ENCODE results near the gene ACVR1B. TPM values are rescaled to one million over a fixed set of nuclear protein-coding genes. Genes with fewer than 3 reads are reported as not detected.

The ACVR1B gene
- total RNA-seq, 1 donor from 2014 or later, result 9.6 TPM

- DNase-seq (ENCODE audit: low read depth), result no peak
Observed at GRCh38 chr12:51942501-51943000, 8.9 kb upstream of the ACVR1B start.

DNA sequence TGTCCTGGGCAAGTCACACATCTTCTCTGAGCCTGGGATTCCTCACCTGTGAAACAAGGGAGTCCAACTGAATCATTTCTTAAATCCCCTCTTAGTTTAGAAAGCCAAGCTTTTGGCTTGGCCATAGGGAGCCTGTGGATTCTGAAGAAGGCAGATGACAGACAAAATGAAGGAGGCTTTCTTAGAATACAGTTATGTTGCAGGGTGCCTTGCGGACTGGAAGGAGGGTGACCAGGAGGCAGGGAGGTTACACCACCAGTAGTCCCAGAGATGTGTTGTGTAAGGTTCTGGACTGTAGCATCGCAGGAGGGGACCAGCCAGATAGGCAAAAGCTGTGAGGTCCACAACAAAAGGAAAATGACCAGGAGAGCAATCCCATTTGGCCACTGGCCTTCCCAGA lies 8.2 kb upstream of the ACVR1B start:
- no peak for DNase-seq (ENCODE audit: low read depth)

- no peak for DNase-seq (ENCODE audit: low read depth)
Observed at GRCh38 chr12:51944608-51945233, 6.8 kb upstream of the ACVR1B start.

- no peak for DNase-seq (ENCODE audit: low read depth)
Observed at GRCh38 chr12:51947246-51947996, 4.1 kb upstream of the ACVR1B start.

GRCh38 chr12:51948066-51948465 lies 3.4 kb upstream of the ACVR1B start:
- no peak for DNase-seq (ENCODE audit: low read depth)

- peak; percentile 37 for DNase-seq (ENCODE audit: low read depth)
Observed at GRCh38 chr12:51949342-51950030, 2.0 kb upstream of the ACVR1B start.

GRCh38 chr12:51950682-51951198 lies 759 bp upstream of the ACVR1B start:
- DNase-seq (ENCODE audit: low read depth), result no peak

DNA sequence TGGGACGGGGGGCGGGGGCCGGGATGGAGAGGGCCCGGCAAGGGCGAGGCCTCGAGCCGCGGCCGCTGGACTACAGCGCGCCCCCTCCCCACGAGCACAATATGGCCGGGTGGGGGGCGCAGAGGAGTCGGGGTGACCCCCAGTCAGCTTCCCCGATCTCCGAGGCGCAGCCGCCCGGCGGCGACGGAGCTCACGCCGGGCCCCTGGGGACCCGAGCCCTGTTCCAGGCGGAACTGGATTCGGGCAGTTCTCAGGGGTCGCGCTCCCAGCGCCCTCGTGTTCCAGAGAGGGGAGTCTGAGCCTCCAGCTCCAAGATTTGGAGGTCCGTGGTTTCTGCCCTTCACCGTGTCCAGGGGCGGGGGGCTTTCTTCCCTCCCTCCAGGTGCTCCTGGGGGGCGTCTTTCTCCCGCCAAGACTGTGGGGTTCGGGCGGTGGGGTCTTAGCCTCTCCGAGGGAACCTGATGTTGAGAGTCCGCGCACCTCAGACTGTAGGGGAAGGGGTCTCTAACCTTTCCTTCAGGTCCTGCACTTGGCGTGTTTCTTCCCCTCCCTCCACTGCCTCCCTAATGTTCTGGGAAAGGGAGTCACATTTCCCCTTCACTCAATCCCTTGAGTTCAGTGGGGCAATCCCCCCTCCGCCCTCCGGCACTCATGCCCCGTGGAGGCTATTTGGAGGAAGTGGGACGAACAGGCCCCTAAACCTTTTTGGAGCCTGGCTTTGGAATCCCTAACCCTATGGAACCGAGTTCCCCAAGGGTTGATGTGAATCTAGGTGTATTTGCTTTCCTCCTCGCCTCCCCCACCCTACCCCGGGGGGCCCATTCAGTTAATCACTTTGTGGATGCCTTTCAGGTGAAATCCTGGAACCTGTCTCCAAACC lies 584 bp downstream of the ACVR1B start:
- no peak for DNase-seq (ENCODE audit: low read depth)

GRCh38 chr12:51953089-51953488 lies 1.6 kb downstream of the ACVR1B start:
- DNase-seq (ENCODE audit: low read depth), result no peak

- no peak for DNase-seq (ENCODE audit: low read depth)
Observed at GRCh38 chr12:51953864-51954263, 2.4 kb downstream of the ACVR1B start.

DNA sequence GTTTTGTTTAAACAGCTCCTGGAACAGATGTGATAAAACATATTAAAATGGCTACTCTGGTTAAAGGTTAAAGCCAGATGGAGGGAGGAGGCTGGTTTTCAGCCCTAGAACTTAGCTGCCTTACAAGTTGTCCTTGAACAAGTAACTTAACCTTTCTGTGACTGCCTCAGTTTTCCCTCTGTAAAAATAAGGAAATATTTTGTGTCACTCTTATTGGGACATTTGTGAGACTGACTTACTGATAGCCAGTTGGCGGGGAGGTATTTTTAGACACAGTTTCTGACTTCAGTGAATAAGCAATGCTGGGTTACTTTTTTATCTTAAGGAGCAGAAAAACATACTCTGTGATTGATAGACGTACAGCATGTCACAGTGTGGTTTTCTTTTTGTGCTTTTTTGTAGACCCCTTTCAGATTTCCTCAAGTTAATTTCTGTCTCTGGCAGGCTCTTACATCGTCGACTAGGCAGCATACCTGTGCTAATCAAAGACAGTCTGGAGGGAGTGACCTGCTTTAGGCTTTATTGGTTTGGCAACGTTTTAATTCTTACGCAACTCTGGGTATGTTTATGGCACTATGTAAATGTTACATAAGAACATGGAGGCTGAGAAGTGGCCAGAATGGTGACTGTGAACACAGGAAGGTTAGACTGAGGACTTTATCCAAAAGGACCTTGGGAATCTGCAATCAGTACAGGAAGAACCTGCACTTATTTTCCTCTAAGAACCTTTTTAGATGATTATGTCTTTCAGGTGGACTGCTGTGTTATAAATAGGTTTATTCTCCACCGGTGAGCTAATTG lies 3.3 kb downstream of the ACVR1B start:
- no peak for DNase-seq (ENCODE audit: low read depth)

- DNase-seq (ENCODE audit: low read depth), result no peak
Observed at GRCh38 chr12:51955702-51956101, 4.2 kb downstream of the ACVR1B start.

DNA sequence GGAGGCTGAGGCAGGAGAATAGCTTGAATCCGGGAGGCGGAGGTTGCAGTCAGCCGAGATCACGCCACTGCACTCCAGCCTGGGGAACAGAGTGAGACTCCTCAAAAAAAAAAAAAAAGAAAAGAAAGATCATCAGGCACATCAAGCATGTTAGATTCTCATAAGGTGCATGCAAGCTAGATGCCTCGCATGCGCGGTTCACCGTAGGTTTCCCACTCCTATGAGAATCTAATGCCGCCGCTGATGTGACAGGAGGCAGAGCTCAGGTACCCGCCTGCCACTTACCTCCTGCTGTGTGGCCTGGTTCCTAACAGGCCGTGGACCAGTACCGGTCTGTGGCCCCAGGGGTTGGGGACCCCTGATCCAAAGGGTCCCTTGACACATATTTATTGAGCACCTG lies 7.0 kb downstream of the ACVR1B start:
- DNase-seq (ENCODE audit: low read depth), result no peak

- DNase-seq (ENCODE audit: low read depth), result no peak
Observed at GRCh38 chr12:51959211-51959610, 7.7 kb downstream of the ACVR1B start.

DNA sequence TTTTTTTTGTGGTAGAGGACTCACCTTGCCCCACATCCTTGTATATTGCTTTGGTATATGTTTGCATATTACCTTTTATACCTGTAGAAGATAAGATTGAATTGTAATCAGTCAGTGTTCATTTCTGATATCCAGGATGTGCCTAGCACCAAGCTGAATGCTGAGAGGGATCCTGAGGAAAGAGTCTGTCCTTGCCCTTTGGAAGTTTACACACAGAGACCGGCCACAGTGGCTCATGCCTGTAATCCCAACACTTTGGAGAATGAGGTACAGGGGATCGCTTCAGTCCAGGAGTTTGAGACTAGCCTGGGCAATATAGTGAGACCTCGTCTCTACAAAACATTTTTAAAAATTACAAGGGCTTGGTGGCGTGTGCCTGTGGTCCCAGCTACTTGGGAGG lies 8.4 kb downstream of the ACVR1B start:
- no peak for DNase-seq (ENCODE audit: low read depth)

DNA sequence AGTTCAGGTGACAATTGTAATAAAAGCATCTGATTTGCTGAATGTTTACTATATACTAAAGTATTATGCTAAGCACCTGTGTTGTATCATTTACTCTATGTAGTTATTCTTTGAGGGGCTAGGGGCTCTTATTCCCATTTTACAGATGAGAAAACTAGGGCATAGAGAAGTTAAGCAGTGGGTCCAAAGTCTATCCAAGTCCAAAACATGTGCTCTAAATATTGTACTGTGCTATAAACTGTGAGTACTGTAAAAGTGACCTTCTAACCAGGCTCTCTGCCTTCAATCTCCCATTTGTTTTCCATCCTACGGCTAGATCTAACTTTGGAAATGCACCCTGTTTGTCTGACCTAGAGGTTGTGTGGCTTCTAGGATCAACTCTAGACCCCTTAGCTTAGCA lies 9.0 kb downstream of the ACVR1B start:
- no peak for DNase-seq (ENCODE audit: low read depth)

DNA sequence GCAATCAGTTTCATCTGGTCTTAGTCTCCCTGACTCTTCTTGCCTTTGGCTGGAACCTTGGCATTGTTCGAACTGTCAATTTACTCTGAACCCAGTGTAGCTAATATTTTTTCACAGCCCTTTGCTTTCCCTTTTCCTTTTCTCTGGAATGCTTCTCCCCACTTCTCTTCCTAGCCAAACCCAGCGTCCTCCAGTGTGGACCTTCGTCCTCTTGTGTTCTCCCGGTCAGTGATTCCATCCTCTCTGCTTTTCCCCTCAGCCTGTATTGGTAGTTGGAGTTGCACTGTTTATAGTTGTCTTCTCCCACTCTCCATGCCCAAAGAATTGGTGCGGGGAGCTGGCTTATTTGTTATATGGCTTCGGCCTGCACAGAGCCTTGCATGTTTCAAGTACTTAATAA lies 9.4 kb downstream of the ACVR1B start:
- no peak for DNase-seq (ENCODE audit: low read depth)

GRCh38 chr12:51961834-51962233 lies 10.3 kb downstream of the ACVR1B start:
- DNase-seq (ENCODE audit: low read depth), result no peak

- DNase-seq (ENCODE audit: low read depth), result no peak
Observed at GRCh38 chr12:51962737-51963136, 11.2 kb downstream of the ACVR1B start.

GRCh38 chr12:51963477-51963876 lies 12.0 kb downstream of the ACVR1B start:
- no peak for DNase-seq (ENCODE audit: low read depth)

Data from myocyte (in vitro differentiated cells).